Measurements from ENCODE around the gene ACP4. TPM values are rescaled to one million over a fixed set of nuclear protein-coding genes. Genes with fewer than 3 reads are reported as not detected.
"Not testable (repeated sequence)": the region's sequence is repeated elsewhere in the genome, so short reads cannot be mapped to it uniquely, and the experiment has no call there.

Gene ACP4
- polyA plus RNA-seq, 1 donor, result 0.23 TPM

GRCh38 chr19:50776131-50776530 lies 14.1 kb upstream of the ACP4 start:
- DNase-seq, result no peak

DNA sequence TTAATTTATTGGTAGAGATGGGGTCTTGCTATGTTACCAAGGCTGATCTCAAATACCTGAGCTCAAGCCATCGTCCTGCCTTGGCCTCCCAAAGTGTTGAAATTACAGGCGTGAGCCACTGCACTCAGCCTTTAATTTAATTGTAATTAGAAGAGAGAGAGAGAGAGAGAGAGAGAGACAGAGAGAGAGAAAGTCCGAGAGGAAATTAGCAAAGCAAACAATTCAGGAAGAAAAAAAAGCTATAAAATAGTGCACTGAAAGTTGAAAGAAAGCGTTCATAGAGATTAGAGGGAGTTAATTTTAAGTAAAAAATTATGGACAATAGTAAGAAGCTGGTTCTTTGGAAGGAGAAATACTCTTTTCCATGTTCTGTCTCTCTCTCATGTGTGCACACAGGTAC lies 13.0 kb upstream of the ACP4 start:
- DNase-seq, result no peak

GRCh38 chr19:50777830-50778303 lies 12.3 kb upstream of the ACP4 start:
- no peak for DNase-seq

DNA sequence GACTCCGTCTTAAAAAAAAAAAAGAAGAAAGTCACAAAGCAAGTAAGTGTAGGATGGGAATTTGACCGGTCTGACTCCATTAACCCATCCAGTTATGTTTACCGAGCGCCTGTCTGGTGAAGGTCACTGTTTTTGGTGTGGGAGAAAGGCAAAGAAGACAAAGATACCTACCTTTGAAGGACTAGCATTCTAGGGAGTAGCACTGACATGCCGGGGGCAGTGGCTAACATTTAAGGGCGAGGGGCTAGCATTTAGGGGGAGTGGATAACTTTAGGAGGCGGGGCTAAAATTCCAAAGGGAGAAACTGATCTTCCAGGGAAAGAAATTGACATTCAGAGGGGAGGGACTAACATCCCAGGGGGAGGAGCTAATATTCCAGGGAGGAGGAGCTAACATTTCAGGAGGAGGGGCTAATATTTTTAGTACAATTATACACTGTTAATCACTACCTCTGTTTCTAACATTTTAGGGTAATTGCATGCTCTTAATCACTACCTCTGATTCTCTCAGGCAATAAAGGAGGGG lies 11.2 kb upstream of the ACP4 start:
- DNase-seq, result no peak

DNA sequence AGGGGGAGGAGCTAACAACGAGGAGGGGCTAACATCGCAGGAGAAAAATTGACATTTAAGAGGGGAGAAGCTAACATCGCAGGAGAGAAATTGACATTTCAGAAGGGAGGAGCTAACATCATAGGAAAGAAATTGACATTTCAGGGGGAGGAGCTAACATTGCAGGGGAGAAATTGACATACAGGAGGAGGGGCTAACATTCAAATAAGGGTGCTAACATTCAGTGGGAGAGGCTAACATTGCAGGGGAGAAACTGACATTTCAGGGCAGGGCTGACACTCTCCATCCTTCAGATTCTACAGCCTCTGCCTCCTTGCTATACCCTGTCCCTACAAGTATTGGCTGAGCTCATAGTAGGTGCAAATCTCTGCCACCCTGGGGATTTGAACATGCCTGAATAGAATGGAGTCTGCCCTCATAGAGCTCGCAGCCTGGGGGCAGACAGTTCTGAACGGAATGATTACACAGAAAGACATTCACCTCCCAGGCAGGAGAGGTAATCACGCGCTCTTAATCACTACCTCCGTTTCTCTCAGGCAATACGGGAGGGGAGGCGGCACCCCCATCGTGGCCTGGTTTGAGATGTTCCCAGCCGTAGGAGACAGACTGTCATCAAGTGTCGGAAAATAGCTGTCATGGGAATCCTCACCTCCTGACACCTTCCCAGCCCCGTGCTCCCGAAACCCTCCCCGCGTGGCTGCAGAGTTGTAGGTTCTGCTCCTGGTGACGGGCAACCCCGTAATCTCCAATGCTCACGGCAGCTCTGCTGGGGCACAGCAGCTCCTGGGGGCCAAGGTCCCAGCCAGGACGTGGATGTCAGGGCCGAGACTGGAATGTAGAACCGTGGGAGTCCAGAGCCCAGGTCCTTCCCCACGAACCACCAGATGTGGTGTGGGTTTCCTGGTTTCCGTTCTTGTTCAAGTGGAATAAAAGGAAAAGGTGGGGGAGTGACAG lies 10.4 kb upstream of the ACP4 start:
- no peak for DNase-seq

GRCh38 chr19:50780753-50781435 lies 9.3 kb upstream of the ACP4 start:
- no peak for DNase-seq

DNA sequence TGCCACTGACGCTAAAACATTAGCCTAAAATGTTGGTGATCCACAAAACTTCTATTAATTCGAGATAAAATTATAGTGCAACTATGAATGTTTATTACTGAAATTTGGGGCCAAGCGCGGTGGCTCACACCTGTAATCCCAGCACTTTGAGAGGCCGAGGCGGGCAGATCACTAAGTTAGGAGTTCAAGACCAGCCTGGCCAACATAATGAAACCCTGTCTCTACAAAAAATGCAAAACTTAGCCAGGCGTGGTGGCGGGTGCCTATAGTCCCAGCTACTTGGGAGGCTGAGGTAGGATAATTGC lies 6.4 kb upstream of the ACP4 start:
- DNase-seq, result not testable (repeated sequence)

DNA sequence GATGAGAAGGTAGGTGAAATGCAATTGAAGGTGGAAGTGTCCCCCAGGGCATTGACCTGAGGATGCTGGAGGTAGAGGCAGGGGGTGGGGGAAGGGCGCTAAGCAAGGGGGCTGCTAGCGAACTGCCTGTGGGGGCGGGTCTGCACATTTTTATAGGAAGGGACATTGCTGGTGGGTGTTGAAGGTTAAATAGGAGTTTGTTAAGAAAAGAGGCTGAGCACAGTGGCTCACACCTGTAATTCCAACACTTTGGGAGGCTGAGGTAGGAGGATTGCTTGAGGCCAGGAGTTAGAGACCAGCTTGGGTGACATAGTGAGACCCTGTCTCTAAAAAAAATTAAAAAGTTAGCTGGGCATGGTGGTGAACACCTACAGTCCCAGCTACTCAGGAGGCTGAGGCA lies 5.5 kb upstream of the ACP4 start:
- DNase-seq, result no peak

GRCh38 chr19:50785329-50785728 lies 4.9 kb upstream of the ACP4 start:
- no peak for DNase-seq

GRCh38 chr19:50790922-50791467 lies 780 bp downstream of the ACP4 start:
- DNase-seq, result no peak

DNA sequence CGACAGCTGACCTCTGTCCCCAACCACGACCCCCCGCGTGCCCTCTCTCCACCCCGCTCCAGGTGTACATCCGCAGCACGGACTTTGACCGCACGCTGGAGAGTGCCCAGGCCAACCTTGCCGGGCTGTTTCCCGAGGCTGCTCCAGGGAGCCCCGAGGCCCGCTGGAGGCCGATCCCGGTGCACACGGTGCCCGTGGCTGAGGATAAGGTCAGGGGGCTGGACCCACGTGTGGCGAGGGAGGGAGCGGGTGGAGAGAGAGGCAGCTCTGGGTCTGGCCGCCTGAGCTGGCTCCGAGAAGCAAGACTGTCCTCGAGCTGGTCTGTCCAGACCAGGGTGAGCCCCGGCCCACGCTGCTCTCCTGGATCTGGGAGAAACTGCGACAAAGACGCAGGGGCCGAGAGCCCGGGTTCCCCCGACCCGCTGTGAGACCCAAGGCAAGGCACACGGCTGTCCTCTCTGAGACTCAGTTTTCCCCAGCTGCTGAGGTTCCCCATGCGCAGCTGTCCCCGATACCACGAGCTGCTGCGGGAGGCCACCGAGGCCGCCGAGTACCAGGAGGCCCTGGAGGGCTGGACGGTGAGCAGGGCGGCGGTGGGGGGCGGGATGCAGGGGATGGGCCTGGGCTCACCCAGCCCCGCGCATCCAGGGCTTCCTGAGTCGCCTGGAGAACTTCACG lies 1.5 kb downstream of the ACP4 start:
- no peak for DNase-seq

- no peak for DNase-seq
Observed at GRCh38 chr19:50792272-50793250, 2.3 kb downstream of the ACP4 start.

GRCh38 chr19:50793558-50794065 lies 3.4 kb downstream of the ACP4 start:
- DNase-seq, result no peak

DNA sequence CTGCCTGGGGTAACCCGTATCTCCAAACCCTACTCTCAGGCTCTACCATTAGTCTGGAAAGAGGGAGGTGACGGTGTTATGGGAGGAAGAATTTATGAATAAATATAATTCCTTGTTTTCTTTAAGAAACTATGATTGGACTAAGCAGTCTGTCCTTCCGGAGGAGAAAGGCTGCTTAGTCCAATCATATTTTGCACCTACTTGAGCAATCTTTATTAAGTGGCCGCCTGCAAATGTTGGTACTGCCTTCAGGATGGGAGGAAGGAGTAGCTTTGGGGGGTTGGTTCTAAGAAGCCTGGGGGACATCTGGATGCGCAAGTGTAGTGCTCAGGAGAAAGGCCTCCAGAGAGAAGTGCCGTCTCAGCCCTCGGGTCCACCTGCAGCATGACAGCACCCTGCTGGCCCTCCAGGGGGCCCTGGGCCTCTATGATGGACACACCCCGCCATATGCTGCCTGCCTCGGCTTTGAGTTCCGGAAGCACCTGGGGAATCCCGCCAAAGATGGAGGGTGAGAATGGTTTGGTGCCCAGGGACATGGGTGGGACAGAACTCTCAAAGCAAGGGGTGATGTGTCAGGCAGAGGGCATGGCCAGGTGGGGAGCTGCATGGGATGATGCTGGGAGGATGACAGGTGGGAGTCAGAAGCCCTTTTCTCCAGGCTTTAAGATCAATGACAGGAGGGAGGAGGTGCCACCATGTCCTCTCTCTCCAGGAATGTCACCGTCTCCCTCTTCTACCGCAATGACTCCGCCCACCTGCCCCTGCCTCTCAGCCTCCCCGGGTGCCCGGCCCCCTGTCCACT lies 4.1 kb downstream of the ACP4 start:
- no peak for DNase-seq

DNA sequence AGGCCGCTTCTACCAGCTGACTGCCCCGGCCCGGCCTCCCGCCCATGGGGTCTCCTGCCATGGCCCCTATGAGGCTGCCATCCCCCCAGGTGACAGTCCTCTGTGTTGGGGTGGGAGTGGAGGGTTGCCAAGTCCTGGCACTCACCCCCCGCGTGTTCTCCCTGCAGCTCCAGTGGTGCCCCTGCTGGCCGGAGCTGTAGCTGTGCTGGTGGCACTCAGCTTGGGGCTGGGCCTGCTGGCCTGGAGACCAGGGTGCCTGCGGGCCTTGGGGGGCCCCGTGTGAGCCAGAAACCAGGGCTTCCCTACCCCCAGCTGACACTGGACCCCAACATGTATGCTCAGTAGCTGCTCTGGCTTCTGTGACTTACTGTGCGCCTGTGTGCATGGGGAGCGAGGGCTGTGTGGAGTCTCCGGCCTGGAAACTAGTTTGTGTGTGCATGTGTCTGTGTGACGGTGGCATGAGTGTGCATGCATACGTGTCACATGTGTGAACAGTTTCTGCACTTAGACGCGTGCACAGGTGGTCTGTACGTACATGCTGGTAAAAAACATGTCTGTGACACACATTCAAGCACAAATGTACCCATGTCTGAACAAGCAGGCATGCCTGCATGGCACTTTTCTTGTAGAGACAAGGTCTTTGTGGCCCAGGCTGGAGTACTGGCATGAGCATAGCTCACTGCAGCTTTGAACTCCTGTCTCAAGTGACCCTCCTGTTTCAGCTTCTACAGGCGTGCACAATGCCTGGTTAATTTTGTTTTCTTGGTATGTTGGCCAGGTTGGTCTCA lies 4.9 kb downstream of the ACP4 start:
- DNase-seq, result no peak

DNA sequence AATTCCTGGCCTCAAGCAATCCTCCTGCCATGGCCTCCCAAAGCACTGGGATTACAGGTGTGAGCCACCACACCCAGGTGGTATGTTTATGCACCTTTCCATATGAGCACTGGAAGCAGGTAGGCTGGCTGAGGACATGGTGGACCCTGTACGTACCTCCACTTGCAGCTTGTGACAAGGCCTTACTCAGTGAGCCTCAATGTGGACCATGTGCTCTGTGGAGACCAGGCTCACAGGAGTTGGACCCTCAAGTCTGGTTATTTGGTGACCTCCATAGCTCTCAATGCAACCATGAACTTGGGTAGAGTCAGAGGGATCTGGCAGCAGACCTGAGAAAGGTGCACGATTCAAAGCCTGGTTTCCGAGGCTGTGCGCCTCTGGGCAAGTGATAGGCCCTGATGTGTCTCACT lies 5.5 kb downstream of the ACP4 start:
- DNase-seq, result no peak

GRCh38 chr19:50796128-50796633 lies 6.0 kb downstream of the ACP4 start:
- no peak for DNase-seq

DNA sequence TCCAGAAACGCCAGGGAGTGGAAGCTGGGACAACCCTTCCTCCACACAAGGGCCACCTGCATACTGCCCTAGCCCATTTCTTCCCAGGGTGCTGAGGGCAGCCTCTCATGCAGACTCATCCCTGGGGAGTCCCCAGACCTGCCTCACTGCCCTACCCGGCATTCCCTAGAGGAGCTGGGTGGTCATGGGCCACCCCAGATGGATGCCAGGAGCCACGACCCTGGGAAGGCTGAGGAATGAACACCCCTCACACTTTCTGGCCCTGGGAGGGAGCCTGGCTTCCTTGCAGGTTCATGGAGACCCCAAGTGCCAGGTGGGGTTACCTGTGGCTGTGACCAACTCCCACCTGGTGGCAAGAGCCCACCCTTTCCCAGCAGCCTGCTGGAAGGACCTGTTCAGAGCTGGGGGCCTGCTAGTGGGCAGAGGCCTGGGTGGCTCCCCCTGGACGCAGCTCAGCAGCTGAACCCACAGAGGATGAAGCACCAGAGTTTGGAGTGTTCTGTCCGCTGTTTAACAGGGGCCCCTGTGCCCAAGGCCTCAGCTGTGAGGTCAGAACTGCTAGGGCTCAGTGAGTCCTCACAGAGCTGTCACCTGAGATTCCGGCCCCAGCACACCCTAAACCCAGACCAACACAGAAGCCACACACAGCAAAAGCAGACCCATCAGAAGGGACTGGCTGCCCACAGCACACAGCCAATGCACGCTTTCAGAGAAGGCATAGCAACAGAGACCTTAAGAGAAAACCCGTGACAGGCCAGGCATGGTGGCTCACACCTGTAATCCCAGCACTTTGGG lies 6.6 kb downstream of the ACP4 start:
- DNase-seq, result no peak
